IPS-20b (cell line): Measurements from ENCODE around the gene ASB13.

Source experiments
- H3K27ac ChIP-seq: one replicate; pipeline ENCODE4 v1.5.1; 2013; ENCODE audit warnings: low read length
- H3K27me3 ChIP-seq: 2 replicates; pipeline ENCODE4 v1.6.1; 2013; ENCODE audit warnings: mild to moderate bottlenecking, low read length, inconsistent platforms; ENCODE audit not compliant: insufficient read depth
- H3K36me3 ChIP-seq: 2 replicates; pipeline ENCODE4 v1.6.1; 2013; ENCODE audit warnings: low read depth, mild to moderate bottlenecking, inconsistent platforms, low read length, moderate library complexity; ENCODE audit not compliant: insufficient read depth
- H3K4me1 ChIP-seq: 2 replicates; pipeline ENCODE4 v1.6.1; 2013; ENCODE audit warnings: mild to moderate bottlenecking, control low read depth, inconsistent platforms, low read length, moderate library complexity; ENCODE audit not compliant: insufficient read depth
- H3K4me3 ChIP-seq: 2 replicates; pipeline ENCODE4 v1.5.1; 2013; ENCODE audit warnings: mild to moderate bottlenecking, low read length, inconsistent platforms
- H3K9ac ChIP-seq: 2 replicates; pipeline ENCODE4 v1.6.1; 2013; ENCODE audit warnings: low read depth, mild to moderate bottlenecking, inconsistent platforms, low read length, moderate library complexity
- H3K9me3 ChIP-seq: 2 replicates; pipeline ENCODE4 v1.6.1; 2013; ENCODE audit warnings: mild to moderate bottlenecking, low read depth, low read length, inconsistent platforms; ENCODE audit not compliant: insufficient read depth

The ASB13 gene

DNA sequence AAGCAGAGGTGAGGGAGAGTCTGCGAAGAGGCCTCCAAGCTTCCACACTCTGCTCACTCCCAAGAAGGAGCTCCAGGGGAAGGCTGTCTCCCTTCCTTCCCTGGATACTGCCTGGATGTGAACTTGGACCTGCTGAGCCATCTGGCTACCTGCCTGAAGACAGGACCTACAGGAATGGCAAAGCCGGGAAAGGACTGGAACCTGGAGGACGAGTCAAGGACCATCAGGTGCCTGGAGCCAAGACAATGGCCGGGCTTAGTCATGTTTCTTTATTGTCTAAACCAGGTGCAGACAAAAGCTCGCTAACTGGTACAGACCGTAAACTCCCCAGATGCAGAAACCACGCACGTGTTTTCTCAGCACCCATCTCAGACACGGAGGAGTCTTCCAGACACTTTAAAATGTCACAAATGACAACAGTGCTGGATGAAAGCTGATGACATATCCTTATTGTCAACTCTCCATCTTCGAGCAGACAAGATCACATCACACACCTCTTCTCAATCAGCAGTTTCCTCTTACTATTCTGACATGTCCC, 12.1 kb downstream of the ASB13 start:
- Histone ChIP-seq H3K9me3 (no peaks in the 10 kb centered on the region), H3K27ac (no peak overlapping the region), H3K4me1 (peaks cover 5% of the 10 kb centered on the region; the same call in 1 of the 2 replicates), H3K36me3 (no peaks in the 10 kb centered on the region), H3K9ac (no peak overlapping the region), H3K4me3 (no peak overlapping the region), H3K27me3 (no peaks in the 10 kb centered on the region)

DNA sequence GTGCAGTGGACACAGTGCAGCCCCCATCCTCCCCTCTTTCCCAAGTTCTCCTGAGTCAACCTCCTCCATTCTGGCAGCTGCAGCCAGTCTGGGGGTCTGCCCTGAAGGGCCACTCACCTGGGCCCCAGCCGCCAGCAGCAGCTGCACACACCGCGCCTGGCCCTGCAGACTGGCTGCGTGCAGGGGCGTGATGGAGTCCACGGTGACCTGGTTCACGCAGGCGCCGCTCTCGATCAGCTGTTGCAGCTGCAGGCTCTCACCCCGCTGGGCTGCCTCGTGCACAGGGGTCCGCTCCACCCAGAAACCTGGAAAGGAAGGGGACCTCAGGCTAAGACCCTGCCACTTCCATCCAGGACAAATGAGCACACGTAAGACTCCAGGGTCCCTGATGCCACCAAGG, 13.6 kb downstream of the ASB13 start:
- no peak overlapping the region for H3K4me3 ChIP-seq
- no peaks in the 10 kb centered on the region for H3K27me3 ChIP-seq
- peaks cover 10% of the 10 kb centered on the region; the same call in 1 of the 2 replicates for H3K36me3 ChIP-seq
- H3K27ac ChIP-seq, result no peak overlapping the region
- H3K9ac ChIP-seq, result no peak overlapping the region
- no peaks in the 10 kb centered on the region for H3K9me3 ChIP-seq
- no peaks in the 10 kb centered on the region for H3K4me1 ChIP-seq

DNA sequence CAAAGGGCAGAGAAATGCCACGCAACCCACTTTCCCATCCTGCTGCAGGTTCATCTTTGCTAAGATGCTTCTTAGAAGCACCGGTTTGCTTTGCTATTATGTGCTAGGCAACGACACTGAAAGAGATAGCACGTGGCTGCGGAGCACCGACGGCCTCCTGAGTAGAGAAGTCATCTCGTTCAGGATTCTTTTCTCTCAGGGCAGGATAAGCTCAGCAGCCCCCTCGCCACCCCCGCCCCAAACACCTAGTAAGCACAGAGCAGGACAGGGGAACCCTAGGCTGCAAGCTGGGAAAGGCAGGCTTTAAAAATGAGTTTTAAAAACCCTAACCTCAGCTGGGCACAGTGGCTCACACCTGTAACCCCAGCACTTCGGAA, 15.0 kb downstream of the ASB13 start:
- Histone ChIP-seq H3K27ac (no peak overlapping the region), H3K9ac (no peak overlapping the region), H3K36me3 (peaks cover 23% of the 10 kb centered on the region; the same call in 1 of the 2 replicates), H3K4me1 (no peaks in the 10 kb centered on the region), H3K27me3 (no peaks in the 10 kb centered on the region), H3K4me3 (no peak overlapping the region), H3K9me3 (no peaks in the 10 kb centered on the region)

DNA sequence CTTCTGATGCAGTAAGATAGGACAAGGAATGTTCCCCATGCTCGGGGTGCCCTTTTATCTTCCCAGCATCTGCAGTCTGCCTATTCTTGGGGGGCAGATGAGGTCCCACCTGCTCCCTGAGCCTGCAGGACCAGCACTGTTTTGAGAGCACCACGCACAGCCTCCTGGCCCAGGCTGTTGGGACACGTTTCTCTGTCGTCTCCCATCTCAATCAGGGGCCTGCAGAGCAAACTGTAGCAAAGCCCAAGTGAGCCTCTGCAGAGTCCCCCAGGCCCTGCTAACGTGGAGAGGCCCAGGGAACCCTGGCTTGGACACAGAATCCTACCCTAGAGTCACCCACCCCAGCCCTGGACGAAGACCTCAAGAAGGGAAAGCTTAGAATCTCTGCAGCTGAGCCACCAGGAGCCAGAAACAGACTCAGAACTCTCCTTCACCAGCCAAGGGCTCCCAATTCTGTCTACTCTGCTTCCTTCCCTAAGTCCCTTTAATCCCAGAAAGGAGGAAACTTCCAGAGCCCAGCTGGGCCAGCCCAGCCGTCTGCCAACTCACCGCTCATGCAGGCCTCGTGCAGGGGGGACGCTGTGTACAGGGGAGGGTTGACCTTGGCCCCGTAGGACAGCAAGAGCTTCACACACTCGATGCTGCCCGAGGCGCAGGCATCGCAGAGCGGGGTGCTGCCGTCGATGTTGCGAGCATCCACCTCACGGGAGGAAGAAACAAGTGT, 15.6 kb downstream of the ASB13 start:
- no peak overlapping the region for H3K4me3 ChIP-seq
- H3K27ac ChIP-seq, result no peak overlapping the region
- peaks cover 23% of the 10 kb centered on the region; the same call in 1 of the 2 replicates for H3K36me3 ChIP-seq
- no peaks in the 10 kb centered on the region for H3K4me1 ChIP-seq
- H3K27me3 ChIP-seq, result no peaks in the 10 kb centered on the region
- no peak overlapping the region for H3K9ac ChIP-seq
- H3K9me3 ChIP-seq, result no peaks in the 10 kb centered on the region

DNA sequence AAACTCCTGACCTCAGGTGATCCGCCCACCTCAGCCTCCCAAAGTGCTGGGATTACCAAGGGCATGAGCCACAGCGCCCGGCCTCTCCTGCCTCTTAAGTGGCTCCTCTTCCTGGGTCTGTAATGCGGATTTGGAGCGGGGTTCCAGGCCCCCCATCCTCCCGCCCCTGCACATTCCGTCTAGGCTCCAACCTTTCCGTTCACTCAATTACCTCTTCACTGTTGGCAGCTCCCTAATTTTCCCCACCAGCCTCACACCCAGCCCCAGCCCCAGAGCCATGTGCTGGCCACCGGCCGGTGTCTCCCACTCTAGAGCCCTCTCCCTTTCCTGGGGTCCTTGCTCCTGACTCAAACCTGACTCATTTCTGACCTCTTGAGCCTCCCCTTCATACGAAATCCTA, 16.6 kb downstream of the ASB13 start:
- no peaks in the 10 kb centered on the region for H3K4me1 ChIP-seq
- no peak overlapping the region for H3K4me3 ChIP-seq
- H3K9ac ChIP-seq, result no peak overlapping the region
- no peak overlapping the region for H3K27ac ChIP-seq
- H3K27me3 ChIP-seq, result no peaks in the 10 kb centered on the region
- peaks cover 23% of the 10 kb centered on the region; the same call in 1 of the 2 replicates for H3K36me3 ChIP-seq
- no peaks in the 10 kb centered on the region for H3K9me3 ChIP-seq

DNA sequence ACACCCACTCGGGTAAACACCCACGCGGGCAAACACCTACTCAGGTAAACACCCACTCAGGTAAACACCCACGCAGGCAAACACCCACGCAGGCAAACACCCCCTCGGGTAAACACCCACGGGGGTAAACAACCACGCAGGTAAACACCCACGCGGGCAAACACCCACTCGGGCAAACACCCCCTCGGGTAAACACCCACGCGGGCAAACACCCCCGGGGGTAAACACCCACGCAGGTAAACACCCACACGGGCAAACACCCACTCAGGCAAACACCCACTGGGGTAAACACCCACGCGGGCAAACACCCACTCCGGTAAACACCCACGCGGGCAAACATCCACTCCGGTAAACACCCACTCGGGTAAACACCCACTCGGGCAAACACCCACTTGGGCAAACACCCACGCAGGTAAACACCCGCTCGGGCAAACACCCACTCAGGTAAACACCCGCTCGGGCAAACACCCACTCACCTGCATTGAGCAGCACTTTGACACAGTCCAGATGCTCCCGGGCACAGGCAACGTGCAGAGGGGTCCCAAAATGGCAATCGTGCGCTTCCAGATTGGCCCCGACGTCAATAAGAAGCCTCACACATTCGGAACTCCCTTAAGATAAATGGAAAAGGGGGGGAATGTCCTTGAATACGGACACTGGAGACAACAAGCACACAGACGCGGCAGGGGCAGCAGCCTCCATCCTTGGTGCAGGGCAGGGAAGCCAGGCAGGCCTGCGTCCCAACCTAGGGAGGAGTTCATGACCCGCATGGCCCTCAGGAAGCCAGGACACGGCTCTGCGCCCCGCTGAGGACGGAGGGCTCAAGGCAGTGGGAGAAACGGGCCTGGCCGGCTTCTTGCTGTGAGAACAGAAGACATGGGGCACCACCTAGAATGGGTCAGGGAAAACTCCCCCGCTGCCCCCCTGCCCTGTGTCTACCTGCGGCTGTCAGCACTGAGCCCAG, 17.6 kb downstream of the ASB13 start:
- Histone ChIP-seq H3K9ac (no peak overlapping the region), H3K4me3 (no peak overlapping the region), H3K4me1 (no peaks in the 10 kb centered on the region), H3K27ac (no peak overlapping the region), H3K9me3 (no peaks in the 10 kb centered on the region), H3K36me3 (peaks cover 26% of the 10 kb centered on the region; the same call in 1 of the 2 replicates), H3K27me3 (no peaks in the 10 kb centered on the region)

DNA sequence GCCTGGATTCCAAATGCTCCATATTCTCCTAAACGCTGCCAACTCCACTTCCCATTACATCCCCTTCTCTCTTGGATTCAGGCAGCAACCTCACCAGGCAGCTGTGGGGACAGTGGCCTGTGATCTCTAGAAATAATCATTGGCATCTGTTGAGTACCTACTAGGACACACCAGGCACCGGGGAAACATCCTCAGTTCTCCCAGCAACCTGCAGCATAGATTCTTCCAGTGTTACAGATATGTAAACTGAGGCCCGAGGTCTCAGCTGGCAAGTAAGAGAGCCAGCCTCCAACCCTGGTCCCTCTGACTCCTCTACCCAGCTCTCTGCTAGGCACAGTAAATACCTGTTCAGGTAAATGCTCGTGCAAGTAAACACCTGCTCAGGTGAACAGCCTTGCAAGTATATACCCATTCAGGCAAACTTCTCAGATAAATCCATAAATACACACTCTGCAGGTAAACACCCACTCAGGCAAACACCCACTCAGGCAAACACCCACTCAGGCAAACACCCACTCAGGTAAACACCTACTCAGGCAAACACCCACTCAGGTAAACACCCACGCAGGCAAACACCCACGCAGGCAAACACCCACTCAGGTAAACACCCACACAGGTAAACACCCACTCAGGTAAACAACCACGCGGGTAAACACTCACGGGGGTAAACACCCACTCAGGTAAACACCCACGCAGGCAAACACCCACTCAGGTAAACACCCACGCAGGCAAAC, 18.7 kb downstream of the ASB13 start:
- H3K27ac ChIP-seq, result no peak overlapping the region
- no peak overlapping the region for H3K9ac ChIP-seq
- no peaks in the 10 kb centered on the region for H3K27me3 ChIP-seq
- peaks cover 27% of the 10 kb centered on the region; the same call in 1 of the 2 replicates for H3K36me3 ChIP-seq
- no peaks in the 10 kb centered on the region for H3K4me1 ChIP-seq
- no peak overlapping the region for H3K4me3 ChIP-seq
- no peaks in the 10 kb centered on the region for H3K9me3 ChIP-seq

DNA sequence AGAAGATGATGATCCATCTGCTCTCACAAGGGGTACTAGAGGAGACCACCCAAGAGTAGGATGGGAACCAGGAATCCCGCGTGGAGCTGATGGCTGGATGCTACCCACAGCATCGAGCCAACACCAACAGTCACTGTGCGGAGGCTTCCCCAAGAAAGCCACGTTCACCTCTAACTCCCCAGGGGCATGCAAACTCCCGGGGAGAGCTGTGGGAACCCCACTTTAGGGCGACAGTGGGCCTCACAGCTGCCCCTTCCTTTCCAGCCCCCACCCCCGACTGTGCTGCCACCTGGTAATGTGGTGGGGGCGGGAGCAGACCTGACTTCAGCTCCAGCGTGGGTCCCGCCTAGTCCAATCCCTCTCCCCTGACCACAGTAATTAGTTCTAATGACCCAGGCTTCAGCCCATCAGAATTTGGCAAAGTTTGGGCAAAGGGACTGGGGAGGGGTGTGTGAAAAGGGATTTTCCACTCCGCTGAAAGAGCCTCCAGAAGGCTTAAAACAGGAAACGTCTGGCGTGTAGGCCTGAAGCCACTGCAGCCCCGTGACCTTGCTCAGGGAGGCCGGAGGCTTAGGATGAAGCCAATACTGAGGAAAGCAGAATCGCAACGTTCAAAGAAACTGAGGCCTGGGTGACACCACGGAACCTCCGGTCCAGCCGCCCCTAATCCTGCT, 20.3 kb downstream of the ASB13 start:
- Histone ChIP-seq H3K27me3 (no peaks in the 10 kb centered on the region), H3K27ac (no peak overlapping the region), H3K9me3 (no peaks in the 10 kb centered on the region), H3K4me3 (no peak overlapping the region), H3K36me3 (peaks cover 37% of the 10 kb centered on the region; the same call in 1 of the 2 replicates), H3K9ac (no peak overlapping the region), H3K4me1 (no peaks in the 10 kb centered on the region)

DNA sequence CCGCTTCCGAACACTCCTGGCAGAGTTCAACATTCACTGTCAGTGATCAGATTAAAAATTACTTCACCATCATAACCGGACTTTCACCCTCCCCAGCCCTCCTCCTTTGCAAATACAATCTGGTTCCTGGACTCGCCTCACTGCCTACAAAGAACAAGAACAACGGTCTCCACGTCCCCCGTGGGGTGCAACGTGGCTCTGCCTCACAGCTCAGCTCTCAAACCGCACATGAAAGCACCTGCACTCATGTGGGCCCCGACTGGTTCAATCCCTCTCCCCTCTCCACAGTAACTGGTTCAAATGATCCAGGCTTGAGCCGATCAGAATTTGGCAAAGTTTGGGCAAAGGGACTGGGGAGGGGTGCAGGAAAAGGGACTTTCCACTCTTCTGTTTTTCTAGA, 21.0 kb downstream of the ASB13 start:
- H3K9me3 ChIP-seq, result no peaks in the 10 kb centered on the region
- H3K27me3 ChIP-seq, result no peaks in the 10 kb centered on the region
- no peaks in the 10 kb centered on the region for H3K4me1 ChIP-seq
- H3K27ac ChIP-seq, result no peak overlapping the region
- H3K4me3 ChIP-seq, result no peak overlapping the region
- H3K36me3 ChIP-seq, result peaks cover 43% of the 10 kb centered on the region
- H3K9ac ChIP-seq, result no peak overlapping the region

DNA sequence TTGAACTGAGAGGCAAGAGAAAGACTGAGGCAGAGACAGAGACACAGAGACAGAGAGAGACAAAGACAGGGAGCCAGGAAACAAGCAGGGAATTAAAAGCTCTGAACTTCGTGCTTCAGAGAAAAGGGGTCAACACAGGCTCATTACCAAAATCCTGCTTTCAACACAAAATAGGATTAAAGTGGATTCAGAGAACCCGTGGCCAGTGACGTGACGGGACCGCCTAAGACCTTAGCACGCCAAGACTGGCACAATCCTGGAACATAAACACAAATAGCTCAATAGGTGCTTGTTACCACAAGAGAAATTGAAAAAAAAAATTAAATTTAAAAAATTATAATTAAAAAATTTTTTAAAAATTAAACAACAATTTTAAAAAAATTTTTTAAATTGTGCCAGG, 21.5 kb downstream of the ASB13 start:
- Histone ChIP-seq H3K4me1 (no peaks in the 10 kb centered on the region), H3K27ac (no peak overlapping the region), H3K4me3 (no peak overlapping the region), H3K27me3 (no peaks in the 10 kb centered on the region), H3K36me3 (peaks cover 47% of the 10 kb centered on the region), H3K9ac (no peak overlapping the region), H3K9me3 (no peaks in the 10 kb centered on the region)
